B cell (primary cell): ENCODE results near the gene GPATCH3. TPM values are rescaled to one million over a fixed set of nuclear protein-coding genes. Genes with fewer than 3 reads are reported as not detected.

Source experiments
- ATAC-seq: fragments of 200-7000 bp; cut with Tn5 transposase; one replicate; pipeline ENCODE4 v1.10.0; 2021; ENCODE audit warnings: low read depth, mild to moderate bottlenecking, moderate number of reproducible peaks, moderate library complexity
- CTCF ChIA-PET: fragments of 350-600 bp; sonication (Branson Sonifier 250); formaldehyde crosslinking; loops from one replicate; lab custom pipeline; 2021; ENCODE audit warnings: antibody characterized with exemption, inconsistent platforms; lab: Charles Lee
- POLR2A ChIA-PET: fragments of 350-600 bp; sonication (Branson Sonifier 250); formaldehyde crosslinking; loops from one replicate; lab custom pipeline; 2021; ENCODE audit warnings: antibody characterized with exemption; lab: Charles Lee
- DNase-seq: peaks from one replicate; pipeline ENCODE4 v3.0.0; 2013
- H2AFZ ChIP-seq: 2 replicates; pipeline ENCODE4 v1.6.1; 2012; ENCODE audit warnings: mild to moderate bottlenecking, low read depth, low read length; ENCODE audit not compliant: insufficient read depth, poor library complexity, severe bottlenecking
- H3K27ac ChIP-seq, 2 donors: 1 replicate in 1 of 2; 2 replicates in 1 of 2; pipeline ENCODE4 v1.5.1; 2012 to 2013; ENCODE audit warnings: low read length in 2 of 2, mild to moderate bottlenecking in 2 of 2, moderate library complexity in 1 of 2
- H3K27me3 ChIP-seq, 4 experiments: fragments of 200-600 bp in 1 of 4; sonication (generic) in 1 of 4; replicated peaks in 1 of 4; 1 replicate in 2 of 4; 2 replicates in 2 of 4; pipeline versions ENCODE4 v1.6.1 to v1.7.0; 2013 to 2016; ENCODE audit warnings: low read length in 3 of 4, mild to moderate bottlenecking in 2 of 4, mixed read lengths in 1 of 4, moderate library complexity in 1 of 4; ENCODE audit not compliant: insufficient read depth in 4 of 4, control insufficient read depth in 3 of 4; ENCODE audit errors: control extremely low read depth in 1 of 4
- H3K36me3 ChIP-seq, 2 experiments: replicated peaks in 1 of 2; 1 replicate in 1 of 2; 2 replicates in 1 of 2; pipeline versions ENCODE4 v1.6.1 to v1.7.1; 2013; ENCODE audit warnings: low read length in 1 of 2; ENCODE audit not compliant: insufficient read depth in 2 of 2, control insufficient read depth in 1 of 2; ENCODE audit errors: control extremely low read depth in 1 of 2, extremely low read depth in 1 of 2
- H3K4me1 ChIP-seq, 2 donors: fragments of 200-600 bp in 1 of 2; sonication (generic) in 1 of 2; 1 replicate in 1 of 2; 2 replicates in 1 of 2; pipeline versions ENCODE4 v1.5.1 to v1.6.1; 2013 to 2017; ENCODE audit warnings: low read length in 2 of 2; ENCODE audit not compliant: control insufficient read depth in 2 of 2, insufficient read depth in 2 of 2
- H3K4me2 ChIP-seq: replicated peaks from 2 replicates; pipeline ENCODE3; 2012; ENCODE audit warnings: mild to moderate bottlenecking, low read depth, low read length; ENCODE audit not compliant: poor library complexity, severe bottlenecking
- H3K4me3 ChIP-seq, 5 experiments: fragments of 200-600 bp in 1 of 5; sonication (generic) in 1 of 5; 1 replicate in 3 of 5; 2 replicates in 2 of 5; pipeline versions ENCODE4 v1.5.1 to v1.7.0; 2011 to 2016; ENCODE audit warnings: low read length in 4 of 5, mild to moderate bottlenecking in 4 of 5, low read depth in 2 of 5, control low read depth in 1 of 5, moderate library complexity in 1 of 5; ENCODE audit not compliant: insufficient read depth in 1 of 5; ENCODE audit errors: control extremely low read depth in 1 of 5, extremely low read depth in 1 of 5
- H3K79me2 ChIP-seq: fragments of 200-600 bp; sonication (generic); one replicate; pipeline ENCODE4 v1.6.0; 2016; ENCODE audit warnings: low read length; ENCODE audit not compliant: control insufficient read depth, insufficient read depth
- H3K9ac ChIP-seq: fragments of 200-600 bp; sonication (generic); 2 replicates; pipeline ENCODE4 v1.6.1; 2017; ENCODE audit warnings: mild to moderate bottlenecking, low read length, moderate library complexity
- H3K9me3 ChIP-seq, 3 donors: one replicate each; pipeline versions ENCODE4 v1.6.1 to v1.7.1; 2013; ENCODE audit warnings: low read length in 2 of 3; ENCODE audit not compliant: control insufficient read depth in 2 of 3, insufficient read depth in 1 of 3; ENCODE audit errors: control extremely low read depth in 1 of 3
- H4K20me1 ChIP-seq: 2 replicates; pipeline ENCODE4 v1.6.0; 2012; ENCODE audit warnings: mild to moderate bottlenecking, low read length; ENCODE audit not compliant: insufficient read depth, control insufficient read depth, poor library complexity, severe bottlenecking
- H3K27ac Mint-ChIP-seq: one replicate; pipeline ENCODE4 v1.8.0; 2021; ENCODE audit warnings: mixed read lengths
- H3K27me3 Mint-ChIP-seq: one replicate; pipeline ENCODE4 v1.8.0; 2021; ENCODE audit warnings: mixed read lengths
- H3K4me1 Mint-ChIP-seq: one replicate; pipeline ENCODE4 v1.8.0; 2021; ENCODE audit warnings: mixed read lengths
- H3K4me3 Mint-ChIP-seq: one replicate; pipeline ENCODE4 v1.8.0; 2021; ENCODE audit warnings: mixed read lengths
- H3K9me3 Mint-ChIP-seq: one replicate; pipeline ENCODE4 v1.8.0; 2022; ENCODE audit warnings: mixed read lengths; ENCODE audit not compliant: insufficient read depth
- CTCF ChIP-seq: fragments of 200-600 bp; IDR thresholded peaks from one replicate; pipeline ENCODE4 v1.8.0; 2022; ENCODE audit warnings: antibody characterized with exemption, mild to moderate bottlenecking
- EZH2 ChIP-seq: IDR thresholded peaks from 2 replicates; pipeline ENCODE4 v1.6.1; 2012; ENCODE audit warnings: borderline replicate concordance, low read depth, mild to moderate bottlenecking, moderate library complexity, low read length; ENCODE audit not compliant: insufficient read depth, poor library complexity, severe bottlenecking
- WGBS: methylation state at CpG from one replicate; pipeline ENCODE4 v1.1.5; 2013; ENCODE audit warnings: missing lambda C conversion rate; ENCODE audit not compliant: insufficient coverage; 5-methylcytosine and 5-hydroxymethylcytosine counted together
- intact Hi-C: fragments of 100-400 bp; cut with micrococcal nuclease; formaldehyde crosslinking; loops from one replicate; pipeline ENCODE4 v1.10.0; 2022
- polyA plus RNA-seq: library from polyadenylated mRNA; depleted of rRNA; stranded (reverse); fragments of >200 nt; gene quantifications from 2 replicates; pipeline ENCODE4 v1.2.3, GENCODE V29; 2012
- total RNA-seq, 2 donors: library from RNA; stranded (reverse); fragments of 120-200 nt in 1 of 2; gene quantifications; 1 replicate in 1 of 2; 2 replicates in 1 of 2; pipeline versions ENCODE4 v1.2.3 to v1.2.4, GENCODE V29; 2013 to 2022

Gene GPATCH3
- total and polyA plus RNA-seq, 2 donors (not counting 1 experiment from before 2014, with no cell fraction given), result 9.2 to 21.9 TPM

DNA sequence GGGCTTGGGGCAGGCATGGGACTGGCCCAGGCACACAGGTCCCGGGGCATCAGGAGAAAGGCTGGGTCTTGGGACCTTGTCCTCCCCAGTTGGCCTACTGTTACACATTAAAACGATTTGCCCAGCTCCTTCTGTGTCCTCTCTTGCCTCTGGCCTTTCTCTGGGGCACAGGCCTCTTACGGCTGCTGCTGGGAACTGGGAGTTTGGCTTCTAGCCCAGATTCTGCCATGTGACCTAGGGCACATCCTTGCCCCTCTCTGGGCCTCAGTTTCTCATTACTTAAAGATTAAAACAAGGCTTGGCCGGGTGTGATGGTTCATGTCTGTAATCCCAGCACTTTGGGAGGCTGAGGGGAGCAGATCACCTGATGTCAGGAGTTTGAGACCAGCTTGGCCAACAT, 46.0 kb upstream of the GPATCH3 start:
- TF ChIP-seq EZH2 (no peak), CTCF (no peak)
- H2AFZ ChIP-seq, result no peak overlapping the region
- H3K4me2 ChIP-seq, result no peak overlapping the region
- intact Hi-C loops, result no loop called here
- H3K4me1 Mint-ChIP-seq, result no peaks in the 10 kb centered on the region
- no peak for ATAC-seq
- peaks cover 2% of the 10 kb centered on the region for H3K79me2 ChIP-seq
- no peaks in the 10 kb centered on the region for H3K27me3 Mint-ChIP-seq
- DNase-seq, result no peak
- peaks cover 7 to 42% of the 10 kb centered on the region in 2 experiments for H3K36me3 ChIP-seq
- no peak overlapping the region for H3K4me3 Mint-ChIP-seq
- H4K20me1 ChIP-seq, result peaks cover 5% of the 10 kb centered on the region
- WGBS, result 100% methylated on average over 3 of the region's 4 CpGs
- POLR2A ChIA-PET, result no interaction called here
- no peaks in the 10 kb centered on the region for H3K9me3 ChIP-seq
- no peak overlapping the region for H3K4me3 ChIP-seq
- H3K27ac ChIP-seq, result no peak overlapping the region
- CTCF ChIA-PET, result no interaction called here
- H3K27me3 ChIP-seq, result no peaks in the 10 kb centered on the region
- H3K9ac ChIP-seq, result no peak overlapping the region
- H3K9me3 Mint-ChIP-seq, result no peaks in the 10 kb centered on the region
- no peaks in the 10 kb centered on the region for H3K4me1 ChIP-seq
- H3K27ac Mint-ChIP-seq, result no peak overlapping the region

- no peak overlapping the region for H3K4me3 Mint-ChIP-seq
- H3K27ac ChIP-seq, result no peak overlapping the region
- ATAC-seq (no peak), DNase-seq (no peak)
- H3K9ac ChIP-seq, result no peak overlapping the region
- no peak overlapping the region for H3K4me3 ChIP-seq
- no peaks in the 10 kb centered on the region for H3K4me1 ChIP-seq
- H3K79me2 ChIP-seq, result peaks cover 2% of the 10 kb centered on the region
- H4K20me1 ChIP-seq, result peaks cover 5% of the 10 kb centered on the region
- ChIA-PET CTCF (no interaction called here), POLR2A (no interaction called here)
- no peaks in the 10 kb centered on the region for H3K4me1 Mint-ChIP-seq
- H3K4me2 ChIP-seq, result no peak overlapping the region
- H3K27ac Mint-ChIP-seq, result no peak overlapping the region
- 96% methylated on average over 7 of the region's 8 CpGs for WGBS
- H3K27me3 ChIP-seq, result no peaks in the 10 kb centered on the region
- no peak overlapping the region for H2AFZ ChIP-seq
- no peaks in the 10 kb centered on the region for H3K27me3 Mint-ChIP-seq
- H3K9me3 Mint-ChIP-seq, result no peaks in the 10 kb centered on the region
- H3K9me3 ChIP-seq, result no peaks in the 10 kb centered on the region
- peaks cover 7 to 44% of the 10 kb centered on the region in 2 experiments for H3K36me3 ChIP-seq
- TF ChIP-seq CTCF (no peak), EZH2 (no peak)
- intact Hi-C loops, result no loop called here
These were observed 45.5 kb upstream of the GPATCH3 start for GRCh38 chr1:26945728-26946127.
